Activated naive CD4-positive, alpha-beta T cell treated with anti-CD3 and anti-CD28 coated beads for 36 hours (primary cell): ENCODE measurements around the gene SNX24. TPM values are rescaled to one million over a fixed set of nuclear protein-coding genes. Genes with fewer than 3 reads are reported as not detected.
"Not testable (repeated sequence)": the region's sequence is repeated elsewhere in the genome, so short reads cannot be mapped to it uniquely, and the experiment has no call there.

Experiments
- CTCF ChIA-PET: fragments of 350-600 bp; sonication (Branson Sonifier 250); formaldehyde crosslinking; loops from one replicate; lab custom pipeline; 2021; ENCODE audit warnings: antibody characterized with exemption; lab: Charles Lee
- DNase-seq: peaks from one replicate; pipeline ENCODE4 v3.0.0-alpha.2; 2020
- H3K27ac Mint-ChIP-seq: one replicate; pipeline ENCODE4 v1.8.0; 2021; ENCODE audit warnings: mild to moderate bottlenecking, mixed read lengths
- H3K27me3 Mint-ChIP-seq: one replicate; pipeline ENCODE4 v1.8.0; 2021; ENCODE audit warnings: low read depth, mixed read lengths
- H3K36me3 Mint-ChIP-seq: one replicate; pipeline ENCODE4 v1.8.0; 2021; ENCODE audit warnings: low read depth, mixed read lengths
- H3K4me1 Mint-ChIP-seq: one replicate; pipeline ENCODE4 v1.8.0; 2021; ENCODE audit warnings: low read depth, mixed read lengths
- H3K4me3 Mint-ChIP-seq: one replicate; pipeline ENCODE4 v1.8.0; 2021; ENCODE audit warnings: mild to moderate bottlenecking, moderate library complexity, mixed read lengths
- H3K9me3 Mint-ChIP-seq: one replicate; pipeline ENCODE4 v1.8.0; 2021; ENCODE audit warnings: mixed read lengths
- intact Hi-C: fragments of 100-400 bp; cut with micrococcal nuclease; formaldehyde crosslinking; loops from one replicate; pipeline ENCODE4 v1.15.1; 2023
- total RNA-seq, 2 experiments: library from RNA; stranded (reverse); gene quantifications; one replicate each; pipeline ENCODE4 v1.2.3, GENCODE V29; 2021

Gene SNX24
- total RNA-seq, 2 experiments from 2014 or later, result 2.2 to 2.3 TPM

GRCh38 chr5:122951658-122952057 lies 106.2 kb downstream of the SNX24 start:
- no peaks in the 10 kb centered on the region for H3K27me3 Mint-ChIP-seq
- intact Hi-C loops, result no loop called here
- no peaks in the 10 kb centered on the region for H3K4me1 Mint-ChIP-seq
- peaks cover 1% of the 10 kb centered on the region for H3K36me3 Mint-ChIP-seq
- no peak overlapping the region for H3K4me3 Mint-ChIP-seq
- peaks cover 2% of the 10 kb centered on the region for H3K9me3 Mint-ChIP-seq
- H3K27ac Mint-ChIP-seq, result no peak overlapping the region
- DNase-seq, result no peak
- CTCF ChIA-PET, result interaction anchor here (0.6 kb wide), 1 partner anchor 985 kb away, joined by 3 read pairs; no protein-coding TSS in a partner anchor

GRCh38 chr5:122954719-122955118 lies 109.3 kb downstream of the SNX24 start:
- H3K4me1 Mint-ChIP-seq, result no peaks in the 10 kb centered on the region
- intact Hi-C loops, result no loop called here

GRCh38 chr5:122957457-122957856 lies 112.0 kb downstream of the SNX24 start:
- Mint-ChIP-seq H3K4me3 (no peak overlapping the region), H3K4me1 (no peaks in the 10 kb centered on the region), H3K36me3 (peaks cover 1% of the 10 kb centered on the region), H3K27me3 (no peaks in the 10 kb centered on the region), H3K27ac (no peak overlapping the region), H3K9me3 (peaks cover 8% of the 10 kb centered on the region)
- CTCF ChIA-PET, result no interaction called here
- no peak for DNase-seq
- intact Hi-C loops, result no loop called here

More at GRCh38 chr5:122954719-122955118, 109.3 kb downstream of the SNX24 start:
- H3K9me3 Mint-ChIP-seq, result peaks cover 8% of the 10 kb centered on the region
- no peak overlapping the region for H3K4me3 Mint-ChIP-seq
- no peak overlapping the region for H3K27ac Mint-ChIP-seq
- no peaks in the 10 kb centered on the region for H3K27me3 Mint-ChIP-seq
- DNase-seq, result no peak
- CTCF ChIA-PET, result no interaction called here
- peaks cover 1% of the 10 kb centered on the region for H3K36me3 Mint-ChIP-seq

DNA sequence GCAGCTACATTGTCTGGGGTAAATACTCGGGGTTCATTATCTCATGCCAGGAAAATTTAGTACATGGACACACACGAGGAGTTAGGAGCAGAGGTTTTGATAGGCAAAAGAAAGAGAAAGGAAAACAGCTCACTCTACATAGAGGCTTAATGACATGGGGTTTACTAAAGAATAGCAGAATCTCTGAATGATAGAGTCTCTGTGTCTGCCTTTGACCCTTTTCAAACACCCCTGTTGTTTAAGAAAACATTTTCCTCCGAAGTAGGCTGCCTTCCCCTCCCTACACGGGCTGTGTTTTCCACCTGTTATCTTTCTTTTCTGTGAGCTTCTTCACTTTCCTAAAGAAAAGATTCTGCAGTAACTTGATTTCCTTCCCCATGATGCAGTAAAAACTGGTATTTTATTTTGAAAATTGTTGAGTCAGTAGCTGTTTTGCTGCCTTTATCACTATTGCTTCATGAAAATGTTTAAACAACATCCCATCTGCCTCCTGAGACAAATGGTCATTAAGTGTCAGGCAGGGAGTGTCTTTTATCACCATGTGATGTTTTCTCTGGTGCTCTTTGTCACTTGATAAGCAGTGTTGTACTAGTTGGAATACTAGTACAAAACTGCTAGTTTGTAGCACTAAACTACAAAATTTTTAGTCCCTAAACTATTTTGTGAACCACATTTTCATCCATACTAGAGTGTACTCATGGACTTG lies 114.5 kb downstream of the SNX24 start:
- H3K27ac Mint-ChIP-seq, result no peak overlapping the region
- CTCF ChIA-PET, result no interaction called here
- H3K9me3 Mint-ChIP-seq, result peaks cover 8% of the 10 kb centered on the region
- DNase-seq, result no peak
- peaks cover 1% of the 10 kb centered on the region for H3K36me3 Mint-ChIP-seq
- H3K4me3 Mint-ChIP-seq, result no peak overlapping the region
- H3K27me3 Mint-ChIP-seq, result no peaks in the 10 kb centered on the region
- intact Hi-C loops, result no loop called here
- no peaks in the 10 kb centered on the region for H3K4me1 Mint-ChIP-seq

DNA sequence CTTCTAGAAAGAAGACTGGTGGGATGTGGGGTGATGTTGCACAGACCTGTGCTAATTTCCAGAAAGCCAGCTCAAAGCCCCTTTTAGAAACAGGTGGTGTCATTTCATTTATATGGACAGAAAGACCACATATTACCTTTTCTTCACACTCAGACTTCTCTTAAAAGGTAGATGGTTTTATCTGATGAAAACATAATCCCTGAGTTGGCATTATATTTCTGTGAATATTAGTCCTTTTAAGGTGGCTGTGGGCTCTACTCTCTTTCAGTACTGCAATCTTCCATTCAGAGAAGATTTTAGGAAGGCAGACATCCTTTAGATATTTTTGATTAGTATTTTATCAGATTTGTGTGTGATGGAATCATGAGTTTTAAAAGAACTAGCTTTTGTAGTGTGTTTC lies 117.9 kb downstream of the SNX24 start:
- intact Hi-C loops, result no loop called here
- no peak overlapping the region for H3K4me3 Mint-ChIP-seq
- no peak overlapping the region for H3K27ac Mint-ChIP-seq
- DNase-seq, result no peak
- no peaks in the 10 kb centered on the region for H3K9me3 Mint-ChIP-seq
- no peaks in the 10 kb centered on the region for H3K27me3 Mint-ChIP-seq
- no peaks in the 10 kb centered on the region for H3K4me1 Mint-ChIP-seq
- CTCF ChIA-PET, result no interaction called here
- H3K36me3 Mint-ChIP-seq, result no peaks in the 10 kb centered on the region

GRCh38 chr5:122965111-122965510 lies 119.7 kb downstream of the SNX24 start:
- Mint-ChIP-seq H3K4me3 (no peak overlapping the region), H3K9me3 (no peaks in the 10 kb centered on the region), H3K4me1 (no peaks in the 10 kb centered on the region), H3K36me3 (no peaks in the 10 kb centered on the region), H3K27me3 (no peaks in the 10 kb centered on the region), H3K27ac (no peak overlapping the region)
- CTCF ChIA-PET, result no interaction called here
- intact Hi-C loops, result no loop called here
- no peak for DNase-seq

DNA sequence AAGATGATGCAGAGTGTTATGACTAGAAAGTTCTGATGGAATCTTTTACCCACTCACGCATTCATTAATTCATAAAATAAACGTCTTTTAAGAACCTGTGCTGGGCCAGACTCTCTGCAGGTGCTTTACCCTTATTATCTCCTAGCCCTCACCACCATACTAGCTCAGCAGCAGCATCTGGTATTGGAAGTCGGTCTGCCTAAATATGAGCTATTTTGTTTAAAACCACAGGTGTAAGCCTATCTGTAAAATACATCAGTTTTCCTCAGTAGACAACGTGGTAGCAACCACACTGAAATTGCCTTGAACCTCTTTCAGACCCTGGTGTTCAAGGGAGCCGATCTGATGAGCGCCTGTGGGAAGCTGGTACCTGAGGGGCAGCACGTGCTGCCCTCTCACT lies 121.7 kb downstream of the SNX24 start:
- Mint-ChIP-seq H3K4me3 (no peak overlapping the region), H3K27me3 (no peaks in the 10 kb centered on the region)
- CTCF ChIA-PET, result no interaction called here

GRCh38 chr5:122967625-122968024 lies 122.2 kb downstream of the SNX24 start:
- intact Hi-C loops, result no loop called here
- no peaks in the 10 kb centered on the region for H3K9me3 Mint-ChIP-seq
- DNase-seq, result no peak
- no peaks in the 10 kb centered on the region for H3K36me3 Mint-ChIP-seq
- CTCF ChIA-PET, result no interaction called here
- no peak overlapping the region for H3K27ac Mint-ChIP-seq
- H3K4me3 Mint-ChIP-seq, result no peak overlapping the region
- no peaks in the 10 kb centered on the region for H3K27me3 Mint-ChIP-seq
- no peaks in the 10 kb centered on the region for H3K4me1 Mint-ChIP-seq

More for the DNA sequence above, 121.7 kb downstream of the SNX24 start:
- Mint-ChIP-seq H3K9me3 (no peaks in the 10 kb centered on the region), H3K27ac (no peak overlapping the region), H3K36me3 (no peaks in the 10 kb centered on the region), H3K4me1 (no peaks in the 10 kb centered on the region)
- DNase-seq, result no peak
- intact Hi-C loops, result no loop called here

GRCh38 chr5:122968056-122968455 lies 122.6 kb downstream of the SNX24 start:
- DNase-seq, H3K9me3 Mint-ChIP-seq, CTCF ChIA-PET, H3K4me3 Mint-ChIP-seq, H3K27ac Mint-ChIP-seq, H3K27me3 Mint-ChIP-seq, intact Hi-C loops, H3K36me3 Mint-ChIP-seq, H3K4me1 Mint-ChIP-seq: not testable (repeated sequence)

DNA sequence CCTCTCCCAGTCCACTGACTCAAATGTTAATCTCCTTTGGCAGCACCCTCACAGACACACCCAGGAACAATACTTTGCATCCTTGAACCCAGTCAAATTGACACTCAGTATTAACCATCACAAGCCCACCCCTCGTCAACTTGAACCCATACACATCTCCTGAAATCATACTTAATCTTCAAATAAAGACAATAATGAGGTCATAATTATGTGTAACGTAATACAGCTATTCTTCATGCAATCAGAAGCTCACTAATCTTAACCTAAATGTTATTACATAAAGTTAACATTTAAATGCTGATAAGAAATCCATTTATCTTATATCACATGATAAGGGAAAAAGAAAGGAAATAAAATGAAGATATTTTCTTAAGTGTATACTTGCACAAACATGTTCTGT lies 125.9 kb downstream of the SNX24 start:
- intact Hi-C loops, result no loop called here

GRCh38 chr5:122972877-122973276 lies 127.5 kb downstream of the SNX24 start:
- CTCF ChIA-PET, result no interaction called here
- no peaks in the 10 kb centered on the region for H3K4me1 Mint-ChIP-seq
- no peak for DNase-seq
- H3K27me3 Mint-ChIP-seq, result no peaks in the 10 kb centered on the region
- H3K36me3 Mint-ChIP-seq, result no peaks in the 10 kb centered on the region
- no peaks in the 10 kb centered on the region for H3K9me3 Mint-ChIP-seq
- H3K27ac Mint-ChIP-seq, result no peak overlapping the region
- no peak overlapping the region for H3K4me3 Mint-ChIP-seq
- intact Hi-C loops, result no loop called here

More for the DNA sequence above, 125.9 kb downstream of the SNX24 start:
- Mint-ChIP-seq H3K27ac (no peak overlapping the region), H3K27me3 (no peaks in the 10 kb centered on the region), H3K4me3 (no peak overlapping the region), H3K36me3 (no peaks in the 10 kb centered on the region), H3K9me3 (no peaks in the 10 kb centered on the region), H3K4me1 (no peaks in the 10 kb centered on the region)
- DNase-seq, result no peak
- CTCF ChIA-PET, result no interaction called here

- intact Hi-C loops, H3K27ac Mint-ChIP-seq, H3K4me1 Mint-ChIP-seq, H3K4me3 Mint-ChIP-seq, CTCF ChIA-PET, H3K36me3 Mint-ChIP-seq, DNase-seq, H3K27me3 Mint-ChIP-seq, H3K9me3 Mint-ChIP-seq: not testable (repeated sequence)
These were observed 128.3 kb downstream of the SNX24 start for GRCh38 chr5:122973759-122974158.

GRCh38 chr5:122974251-122974650 lies 128.8 kb downstream of the SNX24 start:
- H3K9me3 Mint-ChIP-seq, DNase-seq, H3K36me3 Mint-ChIP-seq, CTCF ChIA-PET, intact Hi-C loops, H3K27ac Mint-ChIP-seq, H3K27me3 Mint-ChIP-seq, H3K4me1 Mint-ChIP-seq, H3K4me3 Mint-ChIP-seq: not testable (repeated sequence)
